Esophagus muscularis mucosa (tissue), 4 donors: ENCODE results near the gene GJA4.

Experiments used
- EP300 ChIP-seq: sonication (generic); formaldehyde crosslinking; IDR thresholded peaks from one replicate; pipeline ENCODE4 v1.6.1; 2017; ENCODE audit warnings: antibody characterized with exemption
- POLR2A ChIP-seq: fragments of 450-650 bp; IDR thresholded peaks from one replicate; pipeline ENCODE4 v1.6.1; 2017; ENCODE audit warnings: antibody characterized with exemption, moderate library complexity, mild to moderate bottlenecking, low read depth
- TF ChIP-seq, protein P1 (sequence below), 3 experiments: fragments of 200-600 bp in 2 of 3; fragments of 450-650 bp in 1 of 3; sonication (generic) in 2 of 3; IDR thresholded peaks; one replicate each; pipeline ENCODE4 v1.5.1; 2017 to 2019; ENCODE audit warnings: antibody characterized with exemption in 3 of 3, mild to moderate bottlenecking in 2 of 3, moderate library complexity in 1 of 3

DNA sequence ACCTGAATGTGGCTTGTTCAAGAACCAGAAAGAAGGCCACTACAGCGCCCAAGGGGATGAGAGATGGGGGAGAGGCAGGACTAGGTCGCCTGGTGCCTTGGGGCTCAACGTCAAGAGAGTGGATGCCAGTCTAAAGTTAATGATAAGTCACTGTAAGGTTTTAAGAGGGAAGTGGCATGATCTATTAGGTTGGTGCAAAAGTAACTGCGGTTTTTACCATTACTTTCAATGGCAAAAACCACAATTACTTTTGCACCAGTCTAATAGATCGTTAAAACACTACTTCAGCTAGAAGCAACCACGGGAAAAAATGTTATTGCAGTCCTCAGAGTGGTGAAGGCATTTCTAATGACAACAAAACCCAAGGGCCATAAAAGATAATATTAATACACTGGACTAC, 14.4 kb upstream of the GJA4 start:
- TF ChIP-seq, protein P1, sequence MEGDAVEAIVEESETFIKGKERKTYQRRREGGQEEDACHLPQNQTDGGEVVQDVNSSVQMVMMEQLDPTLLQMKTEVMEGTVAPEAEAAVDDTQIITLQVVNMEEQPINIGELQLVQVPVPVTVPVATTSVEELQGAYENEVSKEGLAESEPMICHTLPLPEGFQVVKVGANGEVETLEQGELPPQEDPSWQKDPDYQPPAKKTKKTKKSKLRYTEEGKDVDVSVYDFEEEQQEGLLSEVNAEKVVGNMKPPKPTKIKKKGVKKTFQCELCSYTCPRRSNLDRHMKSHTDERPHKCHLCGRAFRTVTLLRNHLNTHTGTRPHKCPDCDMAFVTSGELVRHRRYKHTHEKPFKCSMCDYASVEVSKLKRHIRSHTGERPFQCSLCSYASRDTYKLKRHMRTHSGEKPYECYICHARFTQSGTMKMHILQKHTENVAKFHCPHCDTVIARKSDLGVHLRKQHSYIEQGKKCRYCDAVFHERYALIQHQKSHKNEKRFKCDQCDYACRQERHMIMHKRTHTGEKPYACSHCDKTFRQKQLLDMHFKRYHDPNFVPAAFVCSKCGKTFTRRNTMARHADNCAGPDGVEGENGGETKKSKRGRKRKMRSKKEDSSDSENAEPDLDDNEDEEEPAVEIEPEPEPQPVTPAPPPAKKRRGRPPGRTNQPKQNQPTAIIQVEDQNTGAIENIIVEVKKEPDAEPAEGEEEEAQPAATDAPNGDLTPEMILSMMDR (IDR thresholded peaks at IDR 0.05) = no peak
- no peak for TF ChIP-seq POLR2A
- TF ChIP-seq EP300 = no peak
